Activated T-cell treated with anti-CD3 and anti-CD28 coated beads, Interleukin-2, amount 50 U/mL, for 1 hour (primary cell): Measurements from ENCODE around the gene WDR37.
A peak's percentile ranks its signal among the peaks of the same experiment; 100 is the strongest.
"Not testable (repeated sequence)": the region's sequence is repeated elsewhere in the genome, so short reads cannot be mapped to it uniquely, and the experiment has no call there.

Source experiments
- DNase-seq: peaks from one replicate; pipeline ENCODE4 v3.0.0-alpha.2; 2020

The WDR37 gene

GRCh38 chr10:1056326-1057105 lies at the start of gene WDR37:
WDR37 (plus strand) TSS chr10:1056385; CDS start chr10:1072156, 15,771 bp downstream.
- peak; percentile 89 for DNase-seq

GRCh38 chr10:1006573-1006972 lies 49.6 kb upstream of the WDR37 start:
- DNase-seq: no peak

GRCh38 chr10:1007583-1007982 lies 48.6 kb upstream of the WDR37 start:
- no peak for DNase-seq

GRCh38 chr10:1009071-1009494 lies 47.1 kb upstream of the WDR37 start:
- DNase-seq: no peak

GRCh38 chr10:1009947-1010346 lies 46.2 kb upstream of the WDR37 start:
- DNase-seq: not testable (repeated sequence)

- DNase-seq: no peak
These were observed 45.5 kb upstream of the WDR37 start for GRCh38 chr10:1010703-1011102.

- no peak for DNase-seq
These were observed 44.5 kb upstream of the WDR37 start for GRCh38 chr10:1011696-1012095.

- DNase-seq: no peak
These were observed 40.5 kb upstream of the WDR37 start for GRCh38 chr10:1015688-1016087.

GRCh38 chr10:1019362-1019761 lies 36.8 kb upstream of the WDR37 start:
- DNase-seq: no peak

GRCh38 chr10:1020460-1020859 lies 35.7 kb upstream of the WDR37 start:
- no peak for DNase-seq

- no peak for DNase-seq
These were observed 35.2 kb upstream of the WDR37 start for GRCh38 chr10:1020958-1021357.

GRCh38 chr10:1022413-1022812 lies 33.8 kb upstream of the WDR37 start:
- no peak for DNase-seq

GRCh38 chr10:1024103-1024502 lies 32.1 kb upstream of the WDR37 start:
- no peak for DNase-seq

- no peak for DNase-seq
These were observed 30.5 kb upstream of the WDR37 start, which contains the start of gene IDI2 for GRCh38 chr10:1025683-1026082. IDI2 (minus strand) TSS chr10:1025859; CDS start chr10:1024723, 1,136 bp downstream.

- DNase-seq: no peak
These were observed 29.6 kb upstream of the WDR37 start for GRCh38 chr10:1026578-1026977.

- no peak for DNase-seq
These were observed 26.3 kb upstream of the WDR37 start for GRCh38 chr10:1029838-1030237.

GRCh38 chr10:1033601-1034000 lies 22.6 kb upstream of the WDR37 start:
- DNase-seq: no peak

- no peak for DNase-seq
These were observed 21.4 kb upstream of the WDR37 start for GRCh38 chr10:1034758-1035157.

- no peak for DNase-seq
These were observed 21.0 kb upstream of the WDR37 start for GRCh38 chr10:1035201-1035600.

- peak; percentile 40 for DNase-seq
These were observed 19.8 kb upstream of the WDR37 start for GRCh38 chr10:1036341-1036791.

GRCh38 chr10:1037098-1037497 lies 19.1 kb upstream of the WDR37 start:
- DNase-seq: no peak

- not testable (repeated sequence) for DNase-seq
These were observed 17.4 kb upstream of the WDR37 start for GRCh38 chr10:1038769-1039168.

GRCh38 chr10:1040133-1040532 lies 16.1 kb upstream of the WDR37 start:
- no peak for DNase-seq

GRCh38 chr10:1041514-1041913 lies 14.7 kb upstream of the WDR37 start:
- no peak for DNase-seq

- DNase-seq: no peak
These were observed 12.6 kb upstream of the WDR37 start for GRCh38 chr10:1043532-1043995.
